CD4-positive, alpha-beta T cell treated with Interferon alpha-2 for 1 hour (primary cell): ENCODE measurements around the gene NBAS.
"Not testable (repeated sequence)": the region's sequence is repeated elsewhere in the genome, so short reads cannot be mapped to it uniquely, and the experiment has no call there.

ENCODE experiments used
- DNase-seq, 2 donors: peaks; one replicate each; pipeline ENCODE4 v3.0.0-alpha.2; 2020 to 2022

Gene NBAS

GRCh38 chr2:15299904-15300520 is 261.1 kb downstream of the NBAS start:
- no peak for DNase-seq

GRCh38 chr2:15298770-15299169 is 262.4 kb downstream of the NBAS start:
- no peak for DNase-seq

GRCh38 chr2:15293262-15293937 is 267.7 kb downstream of the NBAS start:
- no peak for DNase-seq

DNA sequence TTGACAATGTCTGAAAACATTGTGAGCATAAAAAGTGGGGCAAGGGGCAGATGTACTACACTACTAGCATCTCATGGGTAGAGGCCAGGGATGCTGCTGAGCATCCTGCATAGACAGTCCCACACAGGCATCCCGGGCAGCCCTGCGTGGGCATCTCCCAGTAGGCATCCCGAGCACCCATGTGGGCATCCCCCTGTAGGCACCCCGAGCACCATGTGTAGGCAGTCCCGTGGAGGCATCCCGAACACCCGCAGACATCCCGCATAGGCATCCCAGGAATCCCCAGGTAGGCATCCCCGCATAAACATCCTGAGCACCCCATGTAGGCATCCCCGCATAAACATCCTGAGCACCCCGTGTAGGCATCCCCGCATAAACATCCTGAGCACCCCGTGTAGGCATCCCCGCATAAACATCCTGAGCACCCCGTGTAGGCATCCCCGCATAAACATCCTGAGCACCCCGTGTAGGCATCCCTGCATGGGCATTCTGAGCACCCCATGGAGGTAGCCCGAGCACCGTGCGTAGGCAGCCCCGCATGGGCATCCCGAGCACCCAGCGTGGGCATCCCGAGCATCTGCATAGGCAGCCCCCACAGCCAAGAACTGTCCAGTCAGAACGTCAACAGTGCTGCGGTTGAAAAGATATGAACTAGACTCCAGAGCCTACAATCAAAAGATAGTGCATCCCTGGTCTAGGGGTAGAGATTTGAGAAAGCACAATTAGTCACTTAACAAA is 273.5 kb downstream of the NBAS start:
- no peak for DNase-seq

GRCh38 chr2:15284614-15285013 is 276.5 kb downstream of the NBAS start:
- no peak for DNase-seq

- DNase-seq = no peak
Observed at GRCh38 chr2:15281681-15282080, 279.5 kb downstream of the NBAS start.

DNA sequence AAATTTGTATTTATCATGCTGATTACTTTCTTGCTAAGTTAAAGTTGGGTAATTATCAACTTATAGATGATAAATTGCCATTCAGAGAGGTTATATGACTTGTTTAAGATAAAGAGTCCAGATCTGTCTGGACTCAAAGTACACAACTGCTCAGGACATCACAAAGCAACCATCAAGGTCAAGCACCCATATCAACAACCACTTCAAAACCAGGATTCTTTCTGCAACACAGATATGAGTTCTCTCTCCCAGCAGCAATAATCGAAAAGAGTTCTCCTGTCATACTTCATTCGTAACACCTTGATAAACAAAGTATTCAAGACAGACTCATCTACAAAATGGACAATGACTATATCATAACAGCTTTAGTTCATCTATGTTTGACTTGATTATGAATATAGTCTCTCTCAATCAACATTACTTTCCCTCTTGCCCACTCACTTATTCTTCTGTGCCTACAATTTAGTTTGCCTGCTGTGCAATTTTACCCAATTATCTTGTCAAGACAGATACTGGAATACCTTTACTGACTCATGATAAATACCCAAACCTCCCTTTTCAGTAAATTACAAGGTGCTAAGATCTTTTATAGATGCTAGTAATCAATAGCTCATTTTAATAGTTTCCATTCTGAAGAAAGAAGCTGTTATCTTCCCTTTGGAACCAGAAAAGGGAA is 281.8 kb downstream of the NBAS start:
- no peak for DNase-seq

- DNase-seq = no peak
Observed at GRCh38 chr2:15278296-15278695, 282.8 kb downstream of the NBAS start.

DNA sequence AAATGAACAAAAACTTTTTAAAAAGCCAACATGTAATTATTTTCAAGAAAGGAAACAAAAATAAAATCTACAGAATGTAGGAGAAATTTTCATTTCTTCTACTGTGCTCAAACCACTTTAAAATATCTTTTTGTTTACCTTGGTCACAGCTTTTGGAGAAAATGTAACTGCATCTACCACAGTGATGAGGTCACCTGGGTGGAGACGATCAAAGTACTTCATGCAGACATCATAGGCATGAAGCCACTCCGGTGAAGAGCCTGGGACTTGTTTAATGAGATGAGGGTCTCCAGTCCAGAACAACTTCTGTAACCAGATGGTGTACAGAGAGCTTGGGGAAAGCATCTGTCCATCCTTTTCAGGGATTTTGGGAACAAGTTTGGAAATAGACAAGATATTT is 285.8 kb downstream of the NBAS start:
- no peak for DNase-seq

DNA sequence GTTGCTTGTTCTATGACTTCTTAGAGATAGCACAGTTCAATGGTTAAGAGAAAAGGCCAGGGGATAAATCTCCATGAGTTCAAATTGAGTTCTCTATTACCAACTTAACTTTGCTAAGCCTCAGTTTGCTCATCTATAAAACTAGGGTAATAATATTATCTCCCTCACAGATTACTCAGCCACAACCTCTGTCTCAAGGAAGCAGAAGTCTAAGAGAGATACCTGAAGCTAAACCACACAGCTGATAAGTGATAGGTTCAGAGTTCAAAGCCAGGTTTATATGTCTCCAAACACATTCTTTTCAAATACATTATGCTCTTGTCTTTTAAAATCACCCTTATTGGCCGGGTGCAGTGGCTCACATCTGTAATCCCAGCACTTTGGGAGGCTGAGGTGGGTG is 287.7 kb downstream of the NBAS start:
- DNase-seq = no peak

- no peak for DNase-seq
Observed at GRCh38 chr2:15272942-15273341, 288.2 kb downstream of the NBAS start.

- no peak for DNase-seq
Observed at GRCh38 chr2:15271941-15272542, 289.1 kb downstream of the NBAS start.

DNA sequence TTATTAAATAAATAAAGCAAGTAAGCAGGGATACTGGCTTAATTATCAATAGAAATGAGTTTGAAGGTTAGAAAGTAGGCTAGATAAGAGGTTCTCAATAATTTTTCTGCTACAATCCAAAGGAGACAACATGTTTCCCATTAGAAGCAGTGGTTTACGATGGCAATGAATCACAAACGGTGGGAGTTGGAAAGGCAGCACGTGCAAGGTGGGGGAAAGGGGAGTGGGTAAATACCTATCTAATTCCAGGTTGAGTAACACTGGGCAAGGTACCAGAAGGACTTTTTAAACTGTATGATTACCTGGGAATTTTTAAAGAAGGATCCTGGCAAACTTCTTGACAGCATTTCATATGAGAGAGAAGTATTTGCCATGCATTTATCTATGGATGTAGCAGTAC is 289.9 kb downstream of the NBAS start:
- DNase-seq = no peak

- no peak for DNase-seq
Observed at GRCh38 chr2:15269043-15269442, 292.1 kb downstream of the NBAS start.

GRCh38 chr2:15265889-15266288 is 295.2 kb downstream of the NBAS start:
- no peak for DNase-seq

DNA sequence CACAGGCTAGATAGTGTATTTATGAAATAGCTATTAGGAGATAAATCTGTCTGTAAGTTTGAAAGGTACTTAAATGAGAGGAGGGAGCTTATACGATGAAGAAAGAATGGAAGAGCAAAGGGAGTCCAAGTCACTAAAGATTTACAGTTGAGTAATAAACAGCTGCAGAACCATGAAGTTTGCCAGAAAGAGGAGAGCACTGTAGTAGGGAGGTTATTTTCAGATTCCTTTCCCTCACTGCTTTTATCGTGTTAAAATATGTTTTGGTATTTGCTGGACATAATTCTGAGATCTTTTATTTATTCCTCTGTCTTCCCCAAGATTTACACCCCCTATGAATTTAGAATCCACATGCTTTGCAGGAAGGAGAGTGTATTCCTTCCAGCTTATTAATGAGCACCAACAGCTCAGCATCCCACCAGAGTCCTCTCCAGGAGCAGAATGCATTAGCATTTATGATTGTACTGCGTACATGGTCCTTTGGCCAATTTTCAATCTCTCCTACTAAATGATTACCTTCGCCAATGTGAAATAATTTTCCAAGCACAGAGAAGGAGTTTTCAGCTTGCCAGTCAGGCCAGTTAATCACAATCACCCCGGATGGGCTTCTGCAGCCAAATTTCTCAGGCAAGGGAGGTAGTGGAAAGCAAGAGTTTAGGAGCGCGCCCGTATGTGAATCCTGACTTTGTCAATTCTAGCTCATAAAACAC is 297.0 kb downstream of the NBAS start:
- no peak for DNase-seq

GRCh38 chr2:15262792-15263191 is 298.3 kb downstream of the NBAS start:
- DNase-seq = no peak

GRCh38 chr2:15260835-15261234 is 300.3 kb downstream of the NBAS start:
- DNase-seq = no peak

- no peak for DNase-seq
Observed at GRCh38 chr2:15260196-15260595, 300.9 kb downstream of the NBAS start.

DNA sequence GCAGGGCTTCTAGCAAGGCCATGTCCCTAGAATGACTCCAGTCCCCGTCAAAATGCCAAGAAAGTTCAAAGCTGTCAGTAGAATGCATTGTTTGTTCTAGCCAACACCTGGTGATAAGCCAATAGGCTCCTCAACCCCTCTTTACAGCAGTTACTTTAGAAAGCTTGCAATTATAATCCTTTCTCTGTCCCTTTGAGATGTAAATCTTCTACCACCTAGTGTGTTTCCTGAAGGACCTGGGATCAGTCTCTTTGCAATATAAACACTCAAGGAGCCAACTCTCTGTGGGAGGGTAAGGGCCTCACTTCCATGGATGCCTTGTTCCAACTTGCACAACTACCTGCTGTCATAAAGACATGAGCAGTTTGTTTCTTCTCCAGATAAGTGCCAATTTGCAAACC is 301.8 kb downstream of the NBAS start:
- no peak for DNase-seq

DNA sequence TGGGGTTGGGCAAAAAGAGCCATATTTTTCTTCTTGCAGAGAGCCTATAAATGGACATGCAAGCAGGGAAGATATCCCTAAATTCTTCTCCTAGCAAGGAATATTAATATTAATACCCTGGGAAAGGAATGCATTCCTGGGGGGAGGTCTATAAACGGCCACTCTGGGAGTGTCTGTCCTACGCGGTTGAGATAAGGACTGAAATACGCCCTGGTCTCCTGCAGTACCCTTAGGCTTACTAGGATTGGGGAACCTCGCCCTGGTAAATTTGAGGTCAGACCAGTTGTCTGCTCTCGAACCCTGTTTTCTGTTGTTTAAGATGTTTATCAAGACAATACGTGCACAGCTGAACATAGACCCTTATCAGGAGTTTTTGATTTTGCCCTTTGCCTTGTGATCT is 302.7 kb downstream of the NBAS start:
- DNase-seq = not testable (repeated sequence)

DNA sequence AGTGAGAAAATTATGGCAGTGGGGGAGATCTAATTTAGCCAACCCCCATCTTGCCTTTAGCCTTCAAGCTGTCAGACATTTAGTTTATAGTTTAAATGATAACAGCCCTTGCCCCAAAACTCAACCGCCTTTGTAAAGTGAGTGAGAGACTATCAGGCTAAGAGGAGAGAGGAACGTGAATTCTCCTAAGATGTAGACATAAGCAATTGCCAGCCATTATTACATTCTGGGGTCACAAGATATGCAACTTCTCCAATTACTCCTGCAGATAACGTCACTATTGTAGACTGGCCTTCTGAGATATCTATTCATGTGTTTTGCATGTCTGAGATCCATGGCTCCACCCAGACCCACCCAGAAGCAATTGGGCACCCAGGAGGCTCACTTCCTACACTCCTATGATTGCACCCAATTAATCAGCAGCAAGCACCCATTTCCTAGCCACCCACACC is 307.3 kb downstream of the NBAS start:
- no peak for DNase-seq

GRCh38 chr2:15253247-15253646 is 307.9 kb downstream of the NBAS start:
- DNase-seq = no peak
